GM18909 (cell line): ENCODE results near the gene RELN.
"Not testable (repeated sequence)": the region's sequence is repeated elsewhere in the genome, so short reads cannot be mapped to it uniquely, and the experiment has no call there.

Experiments
- ATAC-seq: cut with Tn5 transposase; IDR thresholded peaks from one replicate; pipeline ENCODE4 v1.9.1; 2021; ENCODE audit warnings: mild to moderate bottlenecking; ENCODE audit not compliant: unreplicated experiment, poor library complexity

RELN gene

GRCh38 chr7:103857435-103857834 is 132.0 kb downstream of the RELN start:
- ATAC-seq = no peak

DNA sequence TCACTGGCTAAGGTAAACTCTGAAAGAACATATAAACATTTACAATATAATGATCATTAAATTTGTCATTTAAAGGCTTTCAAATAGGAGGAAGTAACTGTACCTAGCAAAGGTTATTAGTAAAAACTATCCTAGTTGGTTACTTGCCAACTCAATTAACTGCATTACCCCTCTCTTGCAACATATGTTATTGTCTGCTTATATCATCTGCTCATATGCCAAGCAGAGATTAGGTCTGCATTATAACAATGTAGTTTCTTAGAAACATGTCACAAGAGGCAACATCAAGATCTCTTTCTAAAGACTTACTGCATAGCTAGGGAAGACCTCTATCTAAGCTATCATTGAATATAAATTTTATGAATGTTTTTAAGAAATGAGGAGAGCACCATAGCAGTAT is 132.5 kb downstream of the RELN start:
- ATAC-seq = no peak

DNA sequence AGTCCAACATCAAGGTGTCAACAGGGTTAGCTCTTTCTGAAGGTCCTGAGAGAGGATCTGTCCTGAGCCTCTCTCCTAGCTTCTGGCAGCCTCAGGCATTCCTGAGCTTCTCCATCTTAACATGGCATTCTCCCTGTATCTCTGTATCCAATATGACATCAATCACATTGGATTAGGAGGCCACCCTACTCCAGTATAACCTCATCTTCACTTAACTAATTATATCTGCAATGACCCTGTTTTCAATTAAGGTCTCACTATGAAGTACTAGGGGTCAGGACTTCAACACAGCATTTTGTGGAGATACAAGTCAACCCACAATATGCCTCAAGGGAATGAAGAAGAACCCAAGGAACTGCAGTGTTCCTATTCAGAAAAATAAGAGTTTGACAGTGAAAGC is 133.8 kb downstream of the RELN start:
- no peak for ATAC-seq

GRCh38 chr7:103854611-103855010 is 134.8 kb downstream of the RELN start:
- no peak for ATAC-seq

- no peak for ATAC-seq
These were observed 138.1 kb downstream of the RELN start for GRCh38 chr7:103851357-103851756.

DNA sequence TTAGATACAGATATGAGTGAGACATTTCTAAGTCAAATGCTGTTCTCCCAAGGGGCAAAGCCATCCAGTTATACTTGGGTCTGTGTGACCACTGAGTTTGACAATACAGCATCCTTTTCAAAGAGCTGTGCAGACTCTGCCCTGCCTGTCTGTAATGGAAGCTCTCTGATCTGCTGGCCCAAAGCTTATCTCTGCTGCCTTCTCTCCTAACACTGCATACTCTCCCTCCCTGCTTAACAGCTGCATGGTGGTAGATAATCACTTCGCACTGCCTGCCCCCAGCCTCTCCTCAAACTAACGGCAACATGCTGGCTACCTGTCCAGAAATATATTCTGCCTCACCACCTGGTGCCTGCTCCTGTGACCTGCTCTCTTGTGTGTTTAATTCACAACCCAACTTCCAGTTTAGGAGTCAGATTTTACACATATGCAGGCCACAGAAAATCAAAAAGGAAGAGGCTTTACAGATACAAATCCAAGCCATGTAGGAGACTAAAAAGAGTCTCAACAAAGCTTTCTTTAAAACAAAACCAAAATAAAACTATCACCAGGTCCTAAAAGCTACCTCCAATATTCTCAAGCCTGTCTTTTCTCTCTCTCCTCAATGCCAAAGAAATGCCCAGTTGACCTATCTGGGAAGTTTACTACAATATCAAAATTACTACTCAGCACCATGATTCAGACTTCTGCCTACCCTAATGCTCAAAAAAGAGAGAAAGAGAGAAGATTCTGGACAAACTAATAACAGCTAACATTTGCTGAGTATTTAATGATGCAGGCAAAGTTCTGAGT is 145.6 kb downstream of the RELN start:
- ATAC-seq = no peak

GRCh38 chr7:103833401-103833800 is 156.1 kb downstream of the RELN start:
- ATAC-seq = no peak

- ATAC-seq = no peak
These were observed 157.0 kb downstream of the RELN start for GRCh38 chr7:103832438-103832837.

DNA sequence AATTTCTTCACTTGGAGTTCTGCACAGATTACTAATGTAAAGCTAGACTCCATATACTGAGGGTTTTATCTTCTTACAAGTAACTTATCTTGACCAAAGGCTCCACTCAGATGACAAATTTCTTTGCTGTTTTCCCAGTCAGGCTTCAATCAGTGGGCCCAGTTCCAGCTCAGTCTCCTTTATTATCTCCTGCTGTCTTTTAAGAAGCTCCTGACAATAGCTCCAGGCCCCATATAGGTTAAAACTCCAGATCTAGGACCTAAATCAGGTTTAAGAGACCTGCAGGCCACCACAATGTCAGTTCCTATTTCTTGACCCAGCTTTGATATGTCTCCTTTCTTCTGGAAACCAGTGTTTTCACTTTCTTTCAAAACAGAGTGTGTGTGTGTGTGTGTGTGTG is 165.2 kb downstream of the RELN start:
- ATAC-seq = no peak

GRCh38 chr7:103823084-103823483 is 166.4 kb downstream of the RELN start:
- ATAC-seq = no peak

GRCh38 chr7:103821092-103821491 is 168.4 kb downstream of the RELN start:
- no peak for ATAC-seq

GRCh38 chr7:103815972-103816371 is 173.5 kb downstream of the RELN start:
- not testable (repeated sequence) for ATAC-seq

DNA sequence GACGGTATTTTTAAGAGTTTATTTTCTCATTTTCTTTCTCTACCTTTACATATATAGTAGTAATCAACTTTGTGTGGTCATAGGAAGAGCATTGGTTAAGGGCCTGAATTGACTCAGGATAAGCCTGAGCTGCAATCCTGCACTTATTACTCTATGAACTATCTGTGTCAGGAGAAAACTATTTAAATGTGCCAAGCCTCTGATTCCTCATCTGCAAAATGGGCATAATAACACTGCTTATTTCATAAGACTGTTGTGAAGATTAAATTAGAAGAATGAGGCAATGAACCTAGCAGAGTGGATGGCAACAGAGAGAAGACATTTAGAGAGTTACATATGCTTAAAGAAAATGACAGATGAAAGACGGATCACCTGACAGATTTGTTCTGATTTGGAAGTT is 175.5 kb downstream of the RELN start:
- ATAC-seq = no peak

DNA sequence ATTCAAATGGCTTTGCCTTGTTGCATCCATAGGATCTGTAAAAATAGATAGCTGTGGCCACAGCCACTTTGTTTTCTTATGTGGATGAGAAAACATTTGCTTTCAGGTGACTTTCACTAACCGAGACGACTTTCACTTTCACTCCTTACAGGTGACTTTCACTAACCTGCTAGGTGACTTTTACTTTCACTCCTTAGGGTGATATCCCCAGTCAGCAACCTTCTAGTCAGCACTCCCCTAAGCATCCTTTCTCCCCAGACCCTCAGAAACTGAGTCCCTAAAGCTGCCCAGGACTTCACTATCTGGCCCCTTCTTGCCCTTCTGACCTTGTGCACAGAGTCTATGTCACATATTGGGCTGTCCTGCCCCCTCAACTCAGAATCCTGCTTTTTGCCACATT is 177.5 kb downstream of the RELN start:
- ATAC-seq = peak; percentile 65

- no peak for ATAC-seq
These were observed 178.2 kb downstream of the RELN start for GRCh38 chr7:103811290-103811689.

DNA sequence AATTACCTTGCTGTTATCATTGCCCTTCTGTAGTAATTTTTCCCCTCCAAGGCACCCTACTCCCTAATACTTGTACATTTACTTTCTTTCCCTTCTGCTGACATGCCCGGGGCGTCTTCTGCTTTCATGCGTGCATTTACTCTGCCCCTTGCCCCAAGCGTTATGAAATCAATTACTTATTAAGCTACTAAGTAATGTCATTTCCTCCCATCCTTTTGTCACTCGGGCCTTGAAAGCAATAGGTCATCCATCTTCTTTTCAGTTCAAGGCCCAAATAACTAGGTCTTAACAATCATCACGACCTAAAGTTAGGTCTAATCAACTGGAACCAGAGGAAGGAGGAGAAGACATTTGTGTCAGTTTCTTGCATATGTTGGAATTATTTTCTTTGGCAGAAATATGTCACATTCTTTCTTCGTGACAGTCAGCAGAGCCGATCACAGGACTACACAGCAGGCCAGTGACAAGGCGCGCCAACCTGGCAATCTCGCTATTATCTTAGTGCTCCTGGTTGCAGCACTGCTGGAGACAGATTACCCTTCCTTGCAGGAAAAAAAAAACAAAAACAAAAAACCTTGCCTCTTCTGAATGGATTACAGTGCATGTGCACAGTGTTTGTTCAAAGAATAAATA is 179.2 kb downstream of the RELN start:
- ATAC-seq = peak; percentile 57

DNA sequence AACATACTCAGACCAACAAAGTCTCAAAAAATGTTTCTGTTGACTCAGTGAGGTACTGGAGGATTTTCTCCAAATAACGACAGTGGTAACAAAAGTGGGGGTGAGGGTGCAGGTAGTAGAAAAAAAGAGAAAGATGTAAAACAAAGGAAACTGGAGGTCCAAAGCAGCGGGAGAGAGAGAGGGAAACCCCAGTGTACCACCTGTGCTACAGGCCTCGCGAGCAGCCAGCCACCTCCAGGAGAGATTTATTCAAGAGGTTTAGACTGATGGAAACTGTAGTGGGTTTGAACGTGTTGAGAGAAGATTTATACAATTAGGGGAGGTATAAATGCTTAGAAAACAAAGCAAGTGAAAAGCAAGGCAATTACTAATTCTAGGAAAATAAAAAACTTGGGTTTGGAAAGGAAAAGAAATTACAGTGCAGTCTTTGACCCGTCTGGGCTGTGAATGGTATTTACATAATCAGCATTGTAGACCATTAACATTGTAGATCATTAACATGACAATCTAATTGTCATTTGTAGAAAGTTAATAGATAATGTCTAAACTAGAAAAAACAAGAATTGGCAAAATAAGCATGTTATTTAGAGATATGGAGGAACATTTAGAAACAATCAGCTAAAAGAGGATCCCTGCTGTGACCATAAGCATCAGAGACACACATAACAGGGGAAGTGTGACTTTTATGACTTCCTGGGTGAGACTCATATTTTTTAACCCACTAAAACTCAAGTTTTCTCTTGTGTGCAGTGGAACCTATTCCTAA is 180.0 kb downstream of the RELN start:
- peak; percentile 65 for ATAC-seq

GRCh38 chr7:103805346-103805745 is 184.1 kb downstream of the RELN start:
- ATAC-seq = no peak

DNA sequence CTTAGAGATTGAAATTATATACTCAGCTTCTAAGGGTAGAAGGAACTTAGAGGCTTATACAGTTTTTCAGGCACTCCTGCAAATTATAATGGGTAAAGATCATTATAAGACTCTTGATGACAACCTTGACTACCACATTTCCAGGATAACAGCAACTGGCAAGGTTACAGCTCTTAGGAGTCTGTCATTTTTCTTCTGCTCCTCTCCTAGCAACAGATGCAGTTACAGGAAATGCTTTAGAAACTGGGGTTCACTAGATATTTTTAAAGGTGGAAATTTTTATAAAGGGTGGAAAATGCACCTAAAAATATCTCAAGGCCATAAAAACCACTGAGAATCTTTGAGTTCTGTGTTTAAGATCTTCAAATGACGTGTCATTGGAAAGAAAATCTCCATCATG is 185.8 kb downstream of the RELN start:
- no peak for ATAC-seq

GRCh38 chr7:103799298-103799697 is 190.2 kb downstream of the RELN start:
- no peak for ATAC-seq

DNA sequence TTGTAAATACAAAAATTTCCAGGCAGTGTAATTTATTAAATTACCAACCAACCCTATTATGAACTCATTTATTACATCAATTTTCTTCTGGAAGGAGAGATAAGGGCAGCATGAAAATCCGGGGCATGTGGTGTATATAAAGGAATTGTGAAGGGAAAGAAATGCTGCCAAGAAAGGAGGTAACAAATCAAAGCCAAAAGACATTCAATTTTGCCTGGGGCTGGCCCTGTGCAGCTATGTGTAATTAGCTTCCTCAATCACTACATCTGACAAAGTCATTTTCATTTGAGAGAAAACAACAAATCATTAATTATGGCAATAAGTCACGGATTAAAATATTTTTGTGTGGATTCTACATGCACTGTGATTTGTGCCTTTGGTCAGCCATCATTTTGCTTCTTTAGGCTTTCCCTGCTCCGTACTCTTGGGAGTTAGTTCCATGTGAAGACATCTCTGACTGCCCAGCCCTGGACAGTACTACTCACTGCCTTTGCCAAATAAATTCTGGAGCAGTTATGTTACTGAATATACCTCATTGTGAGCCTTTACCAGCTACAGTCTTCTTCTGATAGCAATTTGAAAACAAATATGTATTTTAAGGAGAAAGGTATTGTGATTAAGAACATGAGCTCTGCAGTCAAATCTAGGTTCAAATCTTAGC is 191.7 kb downstream of the RELN start:
- no peak for ATAC-seq
